Measurements from ENCODE around the gene BATF. TPM values are rescaled to one million over a fixed set of nuclear protein-coding genes. Genes with fewer than 3 reads are reported as not detected.

Gene BATF
- total RNA-seq, 4 donors from 2014 or later: 0.36 to 5.2 (median 1.1) TPM

DNA sequence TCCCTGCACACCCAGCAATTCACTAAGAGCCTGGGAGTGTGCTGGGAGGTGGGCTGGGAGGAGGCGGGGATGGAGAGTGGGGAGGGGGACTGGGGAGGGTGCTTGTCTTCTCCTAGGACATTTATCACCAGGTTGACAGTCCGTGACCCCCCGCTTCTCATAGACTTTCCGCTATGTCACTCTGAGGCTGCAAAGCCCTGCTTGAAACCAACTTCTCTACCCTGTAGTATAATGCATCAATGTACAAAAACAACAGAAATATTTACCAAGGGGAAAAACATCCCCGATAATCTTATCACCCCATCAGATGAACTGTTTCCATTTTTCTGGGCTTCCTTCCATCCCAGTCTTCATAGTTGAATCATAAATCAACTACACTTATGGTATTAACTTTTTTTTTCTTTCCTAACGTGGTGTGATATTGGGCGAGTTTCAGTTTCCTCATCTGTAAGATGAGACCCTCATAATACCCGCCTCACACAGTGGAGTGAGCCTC, 28.6 kb upstream of the BATF start:
- peaks cover 0 to 7% of the 10 kb centered on the region in 2 donors for H3K4me1 ChIP-seq
- no peaks in the 10 kb centered on the region for H3K9me3 ChIP-seq
- intact Hi-C loops (cut with DNase I; ENCODE audit: low total_unique reads) (no loop called here), in situ Hi-C loops (cut with MboI; ENCODE audit: low sequenced_read_pairs in 4 of 4) (loop anchor here in 3 of 4 donors (5.0 to 25.0 kb wide), 3 partner anchors 186 to 369 kb away; partner anchors contain the start of gene NEK9 (in 2 of the 3))
- no peaks in the 10 kb centered on the region for H3K36me3 ChIP-seq
- no peak for DNase-seq
- no peaks in the 10 kb centered on the region for H3K27me3 ChIP-seq
- H3K4me3 ChIP-seq: no peak overlapping the region
- peak overlapping the region in 1 of 4 donors; percentile 43 for H3K27ac ChIP-seq
- ATAC-seq: no peak
- TF ChIP-seq CTCF (IDR thresholded peaks at IDR 0.05 in 4 of 5, conservative IDR thresholded peaks at IDR 0.05 in 1 of 5): no peak

- ATAC-seq (no peak), DNase-seq (no peak)
- intact Hi-C loops (cut with DNase I; ENCODE audit: low total_unique reads): no loop called here
- TF ChIP-seq CTCF (IDR thresholded peaks at IDR 0.05 in 4 of 5, conservative IDR thresholded peaks at IDR 0.05 in 1 of 5) (no peak), POLR2A (IDR thresholded peaks at IDR 0.05) (no peak)
- in situ Hi-C loops (cut with MboI; ENCODE audit: low sequenced_read_pairs in 4 of 4): loop anchor here in 3 of 4 donors (5.0 to 25.0 kb wide), 3 partner anchors 188 to 370 kb away; partner anchors contain the start of gene NEK9 (in 2 of the 3)
- Histone ChIP-seq H3K27me3 (no peaks in the 10 kb centered on the region), H3K36me3 (no peaks in the 10 kb centered on the region), H3K9me3 (no peaks in the 10 kb centered on the region), H3K27ac (no peak overlapping the region), H3K4me1 (peaks cover 0 to 3% of the 10 kb centered on the region in 2 donors), H3K4me3 (no peak overlapping the region)
These were observed 27.4 kb upstream of the BATF start for GRCh38 chr14:75494896-75495295.

DNA sequence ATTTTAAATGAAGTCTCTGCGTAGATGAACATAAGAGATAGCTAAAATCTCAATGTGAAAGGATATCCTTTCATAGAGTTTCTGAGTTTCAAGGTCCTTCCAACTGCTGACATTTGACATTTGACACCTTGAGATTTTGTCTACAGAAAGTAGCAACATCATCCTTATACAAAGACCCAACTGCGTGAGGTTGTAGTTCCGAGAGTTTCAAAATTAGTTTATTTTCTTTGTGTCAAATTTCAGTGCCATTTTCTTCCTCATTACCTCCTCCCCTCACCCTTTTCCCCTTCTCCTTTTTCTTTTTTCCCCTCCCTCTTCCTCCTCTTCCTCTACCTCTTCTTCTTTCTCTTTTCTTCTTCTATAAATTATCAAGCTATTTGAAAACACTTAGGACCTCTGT, 26.9 kb upstream of the BATF start:
- Histone ChIP-seq H3K36me3 (no peaks in the 10 kb centered on the region), H3K4me1 (peaks cover 0 to 3% of the 10 kb centered on the region in 2 donors), H3K27ac (no peak overlapping the region), H3K27me3 (no peaks in the 10 kb centered on the region), H3K4me3 (no peak overlapping the region), H3K9me3 (no peaks in the 10 kb centered on the region)
- ATAC-seq (no peak), DNase-seq (no peak)
- intact Hi-C loops (cut with DNase I; ENCODE audit: low total_unique reads): no loop called here
- in situ Hi-C loops (cut with MboI; ENCODE audit: low sequenced_read_pairs in 4 of 4): loop anchor here in 2 of 4 donors (10.0 to 25.0 kb wide), 2 partner anchors 358 to 371 kb away; partner anchors contain the start of gene NEK9 (in 2 of the 2)
- no peak for TF ChIP-seq POLR2A (IDR thresholded peaks at IDR 0.05)
- TF ChIP-seq CTCF (IDR thresholded peaks at IDR 0.05 in 4 of 5, conservative IDR thresholded peaks at IDR 0.05 in 1 of 5): no peak

GRCh38 chr14:75495882-75496281, 26.4 kb upstream of the BATF start:
- in situ Hi-C loops (cut with MboI; ENCODE audit: low sequenced_read_pairs in 4 of 4): loop anchor here in 2 of 4 donors (10.0 to 25.0 kb wide), 2 partner anchors 359 to 371 kb away; partner anchors contain the start of gene NEK9 (in 2 of the 2)
- intact Hi-C loops (cut with DNase I; ENCODE audit: low total_unique reads): no loop called here
- no peaks in the 10 kb centered on the region for H3K36me3 ChIP-seq
- peaks cover 0 to 3% of the 10 kb centered on the region in 2 donors for H3K4me1 ChIP-seq
- no peak overlapping the region for H3K27ac ChIP-seq
- DNase-seq (no peak), ATAC-seq (no peak)
- TF ChIP-seq POLR2A (IDR thresholded peaks at IDR 0.05) (no peak), CTCF (IDR thresholded peaks at IDR 0.05 in 4 of 5, conservative IDR thresholded peaks at IDR 0.05 in 1 of 5) (no peak)
- no peaks in the 10 kb centered on the region for H3K9me3 ChIP-seq
- H3K4me3 ChIP-seq: no peak overlapping the region
- no peaks in the 10 kb centered on the region for H3K27me3 ChIP-seq

Data from gastrocnemius medialis (tissue), 4 donors.